ENCODE results near the gene ZNF274. TPM values are rescaled to one million over a fixed set of nuclear protein-coding genes. Genes with fewer than 3 reads are reported as not detected.

ZNF274 gene
- total RNA-seq, 1 experiment from 2014 or later, result 34.3 TPM

DNA sequence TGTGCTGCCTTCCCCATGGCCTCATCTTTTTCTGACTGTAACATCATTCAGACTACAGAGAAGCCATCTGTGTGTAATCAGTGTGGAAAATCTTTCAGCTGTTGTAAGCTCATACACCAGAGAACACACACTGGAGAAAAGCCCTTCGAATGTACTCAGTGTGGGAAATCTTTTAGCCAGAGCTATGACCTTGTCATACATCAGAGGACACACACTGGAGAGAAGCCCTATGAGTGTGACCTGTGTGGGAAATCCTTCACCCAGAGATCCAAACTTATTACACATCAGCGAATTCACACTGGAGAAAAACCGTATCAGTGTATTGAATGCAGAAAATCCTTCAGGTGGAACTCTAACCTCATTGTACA is 78.7 kb downstream of the ZNF274 start:
- no peaks in the 10 kb centered on the region for H3K4me1 ChIP-seq (replicated peaks; ENCODE audit: insufficient read depth)
- no peaks in the 10 kb centered on the region for H3K9me2 ChIP-seq (ENCODE audit: insufficient read depth)
- ChIA-PET POLR2A (ENCODE audit: unreplicated experiment) (no interaction called here), CTCF (no interaction called here)
- no peaks in the 10 kb centered on the region for H4K20me1 ChIP-seq (ENCODE audit: insufficient read depth)
- intact Hi-C loops (cut with micrococcal nuclease; ENCODE audit: unreplicated experiment), result no loop called here
- no TSS peak for BruUV-seq (replicated peaks)
- peak overlapping the region; percentile 18; the same call in 1 of the 2 replicates for H3K4me3 ChIP-seq
- H3K79me2 ChIP-seq (ENCODE audit: low read depth), result no peaks in the 10 kb centered on the region
- no peak overlapping the region for H3K4me2 ChIP-seq
- peaks cover 26% of the 10 kb centered on the region for H3K36me3 ChIP-seq (ENCODE audit: low read depth)
- no peak overlapping the region for H3K27ac ChIP-seq
- no peak for DNase-seq
- H3K27me3 ChIP-seq (ENCODE audit: insufficient read depth, low read depth), result no peaks in the 10 kb centered on the region
- peaks cover 55% of the 10 kb centered on the region for H3K9me3 ChIP-seq (ENCODE audit: insufficient read depth, low read depth)
- no peak overlapping the region for H2AFZ ChIP-seq
- TF ChIP-seq EZH2 (IDR thresholded peaks at IDR 0.05; ENCODE audit: low read depth), result no peak
- TF ChIP-seq, protein P1, sequence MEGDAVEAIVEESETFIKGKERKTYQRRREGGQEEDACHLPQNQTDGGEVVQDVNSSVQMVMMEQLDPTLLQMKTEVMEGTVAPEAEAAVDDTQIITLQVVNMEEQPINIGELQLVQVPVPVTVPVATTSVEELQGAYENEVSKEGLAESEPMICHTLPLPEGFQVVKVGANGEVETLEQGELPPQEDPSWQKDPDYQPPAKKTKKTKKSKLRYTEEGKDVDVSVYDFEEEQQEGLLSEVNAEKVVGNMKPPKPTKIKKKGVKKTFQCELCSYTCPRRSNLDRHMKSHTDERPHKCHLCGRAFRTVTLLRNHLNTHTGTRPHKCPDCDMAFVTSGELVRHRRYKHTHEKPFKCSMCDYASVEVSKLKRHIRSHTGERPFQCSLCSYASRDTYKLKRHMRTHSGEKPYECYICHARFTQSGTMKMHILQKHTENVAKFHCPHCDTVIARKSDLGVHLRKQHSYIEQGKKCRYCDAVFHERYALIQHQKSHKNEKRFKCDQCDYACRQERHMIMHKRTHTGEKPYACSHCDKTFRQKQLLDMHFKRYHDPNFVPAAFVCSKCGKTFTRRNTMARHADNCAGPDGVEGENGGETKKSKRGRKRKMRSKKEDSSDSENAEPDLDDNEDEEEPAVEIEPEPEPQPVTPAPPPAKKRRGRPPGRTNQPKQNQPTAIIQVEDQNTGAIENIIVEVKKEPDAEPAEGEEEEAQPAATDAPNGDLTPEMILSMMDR (conservative IDR thresholded peaks at IDR 0.05), result no peak
- H3F3A ChIP-seq (ENCODE audit: insufficient read depth, low read depth), result peaks cover 29% of the 10 kb centered on the region

DNA sequence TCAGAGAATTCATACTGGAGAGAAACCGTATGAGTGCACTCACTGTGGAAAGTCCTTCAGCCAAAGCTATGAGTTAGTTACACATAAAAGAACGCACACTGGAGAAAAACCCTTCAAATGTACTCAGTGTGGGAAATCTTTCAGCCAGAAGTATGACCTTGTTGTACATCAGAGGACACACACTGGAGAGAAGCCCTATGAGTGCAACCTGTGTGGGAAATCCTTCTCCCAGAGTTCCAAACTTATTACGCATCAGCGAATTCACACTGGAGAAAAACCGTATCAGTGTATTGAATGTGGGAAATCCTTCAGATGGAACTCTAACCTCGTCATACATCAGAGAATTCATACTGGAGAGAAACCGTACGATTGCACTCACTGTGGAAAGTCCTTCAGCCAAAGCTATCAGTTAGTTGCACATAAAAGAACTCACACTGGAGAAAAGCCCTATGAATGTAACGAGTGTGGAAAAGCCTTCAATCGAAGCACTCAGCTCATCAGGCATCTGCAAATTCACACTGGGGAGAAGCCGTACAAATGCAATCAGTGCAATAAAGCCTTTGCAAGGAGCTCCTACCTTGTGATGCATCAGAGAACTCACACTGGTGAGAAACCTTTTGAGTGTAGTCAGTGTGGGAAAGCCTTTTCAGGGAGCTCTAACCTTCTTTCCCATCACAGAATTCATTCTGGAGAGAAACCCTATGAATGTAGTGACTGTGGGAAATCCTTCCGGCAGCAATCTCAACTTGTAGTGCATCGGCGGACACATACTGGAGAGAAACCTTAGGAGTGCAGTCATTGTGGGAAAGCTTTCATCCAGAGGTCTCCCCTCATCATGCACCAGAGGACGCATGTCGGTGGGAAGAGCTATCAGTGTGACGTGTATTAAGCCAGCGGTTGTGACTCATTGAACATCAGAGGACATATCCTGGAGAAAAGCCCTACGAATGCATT is 79.4 kb downstream of the ZNF274 start:
- H3K36me3 ChIP-seq (ENCODE audit: low read depth), result peaks cover 26% of the 10 kb centered on the region
- no peaks in the 10 kb centered on the region for H3K9me2 ChIP-seq (ENCODE audit: insufficient read depth)
- peaks cover 29% of the 10 kb centered on the region for H3F3A ChIP-seq (ENCODE audit: insufficient read depth, low read depth)
- TF ChIP-seq, protein P1 (conservative IDR thresholded peaks at IDR 0.05), result no peak
- no peak for TF ChIP-seq EZH2 (IDR thresholded peaks at IDR 0.05; ENCODE audit: low read depth)
- H3K27me3 ChIP-seq (ENCODE audit: insufficient read depth, low read depth), result no peaks in the 10 kb centered on the region
- H3K27ac ChIP-seq, result no peak overlapping the region
- no peaks in the 10 kb centered on the region for H3K4me1 ChIP-seq (replicated peaks; ENCODE audit: insufficient read depth)
- ChIA-PET POLR2A (ENCODE audit: unreplicated experiment) (no interaction called here), CTCF (no interaction called here)
- H2AFZ ChIP-seq, result no peak overlapping the region
- H3K79me2 ChIP-seq (ENCODE audit: low read depth), result no peaks in the 10 kb centered on the region
- peak overlapping the region; percentile 18 for H3K4me3 ChIP-seq
- intact Hi-C loops (cut with micrococcal nuclease; ENCODE audit: unreplicated experiment), result no loop called here
- DNase-seq, result peak in 1 of 2 experiments; percentile 34
- peaks cover 55% of the 10 kb centered on the region for H3K9me3 ChIP-seq (ENCODE audit: insufficient read depth, low read depth)
- BruUV-seq (replicated peaks), result no TSS peak
- no peaks in the 10 kb centered on the region for H4K20me1 ChIP-seq (ENCODE audit: insufficient read depth)
- H3K4me2 ChIP-seq, result no peak overlapping the region

DNA sequence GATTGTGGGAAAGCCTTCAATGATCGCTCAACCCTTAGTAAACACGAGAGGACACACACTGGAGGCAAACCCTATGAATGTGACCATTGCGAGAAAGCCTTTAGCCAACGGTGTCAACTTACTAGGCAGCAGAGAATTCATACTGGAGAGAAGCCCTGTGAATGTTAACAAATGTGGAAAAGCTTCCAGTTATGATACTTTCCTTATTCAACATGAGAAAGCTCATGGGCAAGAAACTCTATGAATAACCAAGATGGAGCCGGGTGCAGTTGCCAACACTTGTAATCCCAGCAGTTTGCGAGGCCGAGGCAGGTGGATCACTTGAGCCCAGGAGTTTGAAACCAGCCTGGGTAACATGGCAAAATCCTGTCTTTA is 80.0 kb downstream of the ZNF274 start:
- Histone ChIP-seq H3K4me3 (no peak overlapping the region), H3K79me2 (ENCODE audit: low read depth) (no peaks in the 10 kb centered on the region), H3F3A (ENCODE audit: insufficient read depth, low read depth) (peaks cover 29% of the 10 kb centered on the region), H3K9me2 (ENCODE audit: insufficient read depth) (no peaks in the 10 kb centered on the region), H3K36me3 (ENCODE audit: low read depth) (peaks cover 26% of the 10 kb centered on the region), H3K27me3 (ENCODE audit: insufficient read depth, low read depth) (no peaks in the 10 kb centered on the region), H3K27ac (no peak overlapping the region), H2AFZ (no peak overlapping the region), H3K9me3 (ENCODE audit: insufficient read depth, low read depth) (peaks cover 55% of the 10 kb centered on the region), H4K20me1 (ENCODE audit: insufficient read depth) (no peaks in the 10 kb centered on the region), H3K4me2 (no peak overlapping the region), H3K4me1 (replicated peaks; ENCODE audit: insufficient read depth) (no peaks in the 10 kb centered on the region)
- BruUV-seq (replicated peaks), result TSS peak; percentile 35
- intact Hi-C loops (cut with micrococcal nuclease; ENCODE audit: unreplicated experiment), result no loop called here
- ChIA-PET POLR2A (ENCODE audit: unreplicated experiment) (no interaction called here), CTCF (no interaction called here)
- TF ChIP-seq EZH2 (IDR thresholded peaks at IDR 0.05; ENCODE audit: low read depth), result no peak
- TF ChIP-seq, protein P1 (conservative IDR thresholded peaks at IDR 0.05), result no peak
- no peak for DNase-seq

Other genes starting within 250 kb of the ZNF274 start
- gene ZNF418, start 247.7 kb upstream of the ZNF274 start, total RNA-seq (2021), result 4.8 and 7.5 TPM in 2 replicates
- 6.3 and 6.4 TPM in 2 replicates for gene ZNF256, start 235.4 kb upstream of the ZNF274 start, total RNA-seq (2021)
- gene C19orf18, start 208.5 kb upstream of the ZNF274 start, total RNA-seq (2021), result not detected in 2 replicates
- 16.3 and 21.6 TPM in 2 replicates for gene ZNF606, start 180.2 kb upstream of the ZNF274 start, total RNA-seq (2021)
- not detected in 2 replicates for gene ZSCAN1, start 149.0 kb upstream of the ZNF274 start, total RNA-seq (2021)
- gene ZNF135, start 123.8 kb upstream of the ZNF274 start, total RNA-seq (2021), result 0.15 TPM in 1 of 2 replicates, not detected in the other
- 76.3 and 90.5 TPM in 2 replicates for gene ZSCAN18, start 84.8 kb upstream of the ZNF274 start, total RNA-seq (2021)
- 10.6 and 16.1 TPM in 2 replicates for gene ZNF329, start 32.3 kb upstream of the ZNF274 start, total RNA-seq (2021)
- gene ZNF544, start 45.9 kb downstream of the ZNF274 start, total RNA-seq (2021), result 29.5 and 32.7 TPM in 2 replicates
- gene ZNF8, start 95.9 kb downstream of the ZNF274 start, total RNA-seq (2021), result 6.2 and 6.4 TPM in 2 replicates
- 19.4 and 21.3 TPM in 2 replicates for gene ERVK3-1, start 122.3 kb downstream of the ZNF274 start, total RNA-seq (2021)
- gene ZSCAN22, start 143.9 kb downstream of the ZNF274 start, total RNA-seq (2021), result 0.08 TPM in 1 of 2 replicates, not detected in the other
- 2.5 and 4.5 TPM in 2 replicates for gene A1BG, start 170.4 kb downstream of the ZNF274 start, total RNA-seq (2021)
- 7.2 and 8.6 TPM in 2 replicates for gene ZNF497, start 179.7 kb downstream of the ZNF274 start, total RNA-seq (2021)
- gene ZNF837, start 198.0 kb downstream of the ZNF274 start, total RNA-seq (2021), result 3.3 and 4.1 TPM in 2 replicates
- 941 and 961 TPM in 2 replicates for gene RPS5, start 204.2 kb downstream of the ZNF274 start, total RNA-seq (2021)
- gene RNF225, start 212.6 kb downstream of the ZNF274 start, total RNA-seq (2021), result 0.61 and 0.68 TPM in 2 replicates
- 13.5 and 18.8 TPM in 2 replicates for gene ZNF584, start 225.6 kb downstream of the ZNF274 start, total RNA-seq (2021)